PC-9 (cell line): Measurements from ENCODE around the gene PEAK1.

Experiments used
- EZH2 ChIP-seq: fragments of 200-600 bp; sonication (generic); IDR thresholded peaks from 2 replicates; pipeline ENCODE4 v1.8.0; 2017; ENCODE audit warnings: antibody characterized with exemption, low read depth
- TF ChIP-seq, protein P1 (sequence below): fragments of 200-600 bp; sonication (generic); conservative IDR thresholded peaks from 2 replicates; pipeline ENCODE4 v1.6.1; 2017; ENCODE audit warnings: mixed run types, antibody characterized with exemption, mild to moderate bottlenecking, moderate library complexity

DNA sequence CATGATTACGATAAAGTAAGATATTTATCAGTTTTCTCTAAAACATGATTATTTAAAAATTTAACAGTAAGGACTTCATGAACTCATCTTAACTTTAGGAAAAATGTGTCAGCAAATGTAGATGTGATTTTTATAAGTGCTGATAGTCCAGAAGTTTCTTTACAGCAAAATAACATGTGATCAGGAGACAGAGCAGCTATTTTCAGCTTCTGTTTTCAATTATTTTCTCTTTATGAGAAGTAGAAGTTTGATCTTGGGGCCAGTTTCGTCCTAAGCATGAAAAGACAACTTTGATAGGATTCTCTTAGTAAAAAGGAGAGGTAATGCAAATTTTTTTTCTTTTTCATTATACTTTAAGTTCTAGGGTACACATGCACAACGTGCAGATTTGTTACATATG is 252.5 kb downstream of the PEAK1 start:
- TF ChIP-seq, protein P1, sequence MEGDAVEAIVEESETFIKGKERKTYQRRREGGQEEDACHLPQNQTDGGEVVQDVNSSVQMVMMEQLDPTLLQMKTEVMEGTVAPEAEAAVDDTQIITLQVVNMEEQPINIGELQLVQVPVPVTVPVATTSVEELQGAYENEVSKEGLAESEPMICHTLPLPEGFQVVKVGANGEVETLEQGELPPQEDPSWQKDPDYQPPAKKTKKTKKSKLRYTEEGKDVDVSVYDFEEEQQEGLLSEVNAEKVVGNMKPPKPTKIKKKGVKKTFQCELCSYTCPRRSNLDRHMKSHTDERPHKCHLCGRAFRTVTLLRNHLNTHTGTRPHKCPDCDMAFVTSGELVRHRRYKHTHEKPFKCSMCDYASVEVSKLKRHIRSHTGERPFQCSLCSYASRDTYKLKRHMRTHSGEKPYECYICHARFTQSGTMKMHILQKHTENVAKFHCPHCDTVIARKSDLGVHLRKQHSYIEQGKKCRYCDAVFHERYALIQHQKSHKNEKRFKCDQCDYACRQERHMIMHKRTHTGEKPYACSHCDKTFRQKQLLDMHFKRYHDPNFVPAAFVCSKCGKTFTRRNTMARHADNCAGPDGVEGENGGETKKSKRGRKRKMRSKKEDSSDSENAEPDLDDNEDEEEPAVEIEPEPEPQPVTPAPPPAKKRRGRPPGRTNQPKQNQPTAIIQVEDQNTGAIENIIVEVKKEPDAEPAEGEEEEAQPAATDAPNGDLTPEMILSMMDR = no peak
- no peak for TF ChIP-seq EZH2
